Activated CD4-positive, alpha-beta memory T cell treated with anti-CD3 and anti-CD28 coated beads, Interleukin-2, amount 10 ng/mL, durations not matched to agents 7 days and 5 days (primary cell): ENCODE results near the gene C10orf53. TPM values are rescaled to one million over a fixed set of nuclear protein-coding genes. Genes with fewer than 3 reads are reported as not detected.

ENCODE experiments used
- CTCF ChIA-PET: fragments of 350-600 bp; sonication (Branson Sonifier 250); formaldehyde crosslinking; loops from one replicate; lab custom pipeline; 2021; ENCODE audit warnings: antibody characterized with exemption, inconsistent platforms; lab: Charles Lee
- POLR2A ChIA-PET: fragments of 350-600 bp; sonication (Branson Sonifier 250); formaldehyde crosslinking; loops from one replicate; lab custom pipeline; 2021; ENCODE audit warnings: antibody characterized with exemption; lab: Charles Lee
- DNase-seq: peaks from one replicate; pipeline ENCODE4 v3.0.0-alpha.2; 2020
- H3K27ac Mint-ChIP-seq: one replicate; pipeline ENCODE4 v1.8.0; 2021; ENCODE audit warnings: mild to moderate bottlenecking, mixed read lengths
- H3K27me3 Mint-ChIP-seq: one replicate; pipeline ENCODE4 v1.8.0; 2021; ENCODE audit warnings: mixed read lengths
- H3K36me3 Mint-ChIP-seq: one replicate; pipeline ENCODE4 v1.8.0; 2021; ENCODE audit warnings: low read depth, mixed read lengths
- H3K4me1 Mint-ChIP-seq: one replicate; pipeline ENCODE4 v1.8.0; 2021; ENCODE audit warnings: mixed read lengths
- H3K4me3 Mint-ChIP-seq: one replicate; pipeline ENCODE4 v1.8.0; 2021; ENCODE audit warnings: mild to moderate bottlenecking, mixed read lengths
- H3K9me3 Mint-ChIP-seq: one replicate; pipeline ENCODE4 v1.8.0; 2021; ENCODE audit warnings: mixed read lengths
- total RNA-seq, 2 experiments: library from RNA; stranded (reverse); gene quantifications; one replicate each; pipeline ENCODE4 v1.2.3, GENCODE V29; 2021

C10orf53 gene
- total RNA-seq, 2 experiments from 2014 or later = not detected

DNA sequence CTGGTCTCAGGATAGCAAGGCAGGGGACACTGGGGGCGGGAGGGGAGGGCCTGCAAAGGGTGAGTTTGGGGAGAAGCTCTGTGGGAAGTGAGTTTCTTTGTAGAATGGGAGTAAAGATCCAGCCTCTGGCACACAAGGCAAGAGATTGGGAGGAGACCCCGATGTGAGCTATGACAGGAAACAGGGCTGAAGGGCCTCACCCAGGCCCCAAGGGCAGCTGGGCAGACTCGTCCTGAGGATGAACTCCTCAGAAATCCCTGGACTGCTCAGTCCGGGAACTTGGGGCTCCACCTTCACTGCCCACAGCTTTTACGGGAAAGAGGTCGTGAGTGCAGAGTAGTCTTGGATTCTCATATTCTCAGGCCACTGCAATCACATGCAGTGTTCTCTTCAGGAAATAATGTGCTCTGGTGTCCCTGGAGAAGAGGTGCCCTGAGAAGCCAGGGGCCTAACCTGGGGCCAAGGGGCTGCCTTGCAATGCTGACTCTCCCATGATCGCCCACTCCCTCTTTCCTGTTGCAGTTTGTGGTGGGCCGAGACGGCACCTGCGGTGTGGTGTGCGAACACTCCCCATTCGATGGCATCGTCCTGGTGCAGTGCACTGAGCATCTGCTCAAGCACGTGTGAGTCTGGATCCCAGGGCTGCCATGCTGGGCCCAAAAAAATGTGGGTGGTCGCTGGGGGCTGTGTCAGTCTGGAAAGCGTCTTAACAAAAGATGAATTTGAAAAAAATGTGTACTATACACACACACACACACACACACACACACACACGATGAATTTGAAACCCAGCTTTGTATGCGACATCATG lies 31.3 kb upstream of the C10orf53 start:
- CTCF ChIA-PET = no interaction called here
- peaks cover 18% of the 10 kb centered on the region for H3K4me1 Mint-ChIP-seq
- H3K27me3 Mint-ChIP-seq = peaks cover 2% of the 10 kb centered on the region

DNA sequence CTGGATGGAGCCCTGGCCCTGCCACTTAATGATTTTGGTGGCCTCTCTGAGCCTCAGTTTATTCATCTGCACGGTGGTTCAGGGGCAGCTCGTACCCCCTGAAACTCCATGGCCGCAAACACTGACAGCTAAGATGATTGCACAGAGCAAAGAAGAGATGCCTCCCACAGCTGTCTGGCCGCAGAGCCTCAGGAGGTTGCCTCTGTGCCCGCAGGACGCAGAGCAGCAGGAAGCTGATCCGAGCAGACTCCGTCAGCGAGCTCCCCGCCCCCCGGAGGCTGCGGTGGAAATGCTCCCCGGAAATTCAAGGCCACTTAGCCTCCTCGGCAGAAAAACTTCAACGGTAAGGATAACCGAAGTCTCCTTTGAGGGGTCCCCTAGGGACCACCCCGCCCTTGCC lies 30.2 kb upstream of the C10orf53 start:
- H3K36me3 Mint-ChIP-seq = no peaks in the 10 kb centered on the region
- H3K4me3 Mint-ChIP-seq = no peak overlapping the region
- H3K27me3 Mint-ChIP-seq = peaks cover 2% of the 10 kb centered on the region
- H3K27ac Mint-ChIP-seq = no peak overlapping the region
- ChIA-PET CTCF (no interaction called here), POLR2A (interaction anchor here (1.4 kb wide), 1 partner anchor 13 kb away, joined by 3 read pairs; no protein-coding TSS in a partner anchor)
- H3K9me3 Mint-ChIP-seq = no peaks in the 10 kb centered on the region
- H3K4me1 Mint-ChIP-seq = peaks cover 18% of the 10 kb centered on the region
- peak; percentile 62 for DNase-seq

More for the DNA sequence above, 31.3 kb upstream of the C10orf53 start:
- no peak for DNase-seq
- Mint-ChIP-seq H3K27ac (no peak overlapping the region), H3K9me3 (no peaks in the 10 kb centered on the region), H3K4me3 (no peak overlapping the region), H3K36me3 (no peaks in the 10 kb centered on the region)
- POLR2A ChIA-PET = no interaction called here

DNA sequence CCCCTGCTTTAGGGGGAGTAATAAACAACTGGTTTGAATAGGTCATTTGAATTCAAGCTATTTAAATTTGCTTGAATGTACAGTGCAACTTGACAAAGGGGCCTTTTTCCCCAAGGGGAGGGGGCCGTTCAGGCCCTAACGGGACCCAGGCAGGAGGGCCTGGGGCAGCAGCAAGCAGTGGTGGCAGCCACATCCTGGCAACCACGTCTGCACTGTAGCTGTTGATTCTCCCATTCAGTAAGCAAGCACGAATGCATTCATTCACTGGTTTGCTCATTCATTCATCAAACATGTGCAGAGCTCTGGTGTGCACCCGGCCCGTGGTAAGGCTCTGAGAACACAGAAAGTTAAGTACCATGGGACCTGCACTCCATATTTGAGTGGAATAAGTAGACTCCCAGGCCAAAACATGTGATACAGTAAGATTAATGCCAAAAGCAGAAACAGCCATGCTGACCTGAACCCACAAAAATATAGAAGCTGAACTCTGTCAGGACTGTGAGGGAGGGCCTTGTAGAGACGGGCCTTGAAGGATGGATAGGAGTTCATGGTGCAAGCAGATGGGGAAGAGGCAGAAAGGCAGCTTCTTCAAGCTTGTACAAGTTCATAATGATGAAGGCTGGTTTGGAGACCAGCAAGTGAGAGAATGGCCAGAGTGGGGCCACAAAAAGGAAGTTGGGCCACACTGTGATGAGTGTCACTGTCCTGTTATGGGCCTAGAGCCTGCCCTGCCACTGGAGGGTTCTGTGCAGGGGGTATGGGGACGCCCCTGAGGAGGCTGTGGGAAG lies 29.3 kb upstream of the C10orf53 start:
- Mint-ChIP-seq H3K36me3 (no peaks in the 10 kb centered on the region), H3K4me3 (no peak overlapping the region), H3K4me1 (peaks cover 18% of the 10 kb centered on the region), H3K9me3 (no peaks in the 10 kb centered on the region), H3K27ac (no peak overlapping the region), H3K27me3 (peaks cover 2% of the 10 kb centered on the region)
- CTCF ChIA-PET = interaction anchor here (1.2 kb wide), 1 partner anchor 57 kb away, joined by 3 read pairs; no protein-coding TSS in a partner anchor
- peak; percentile 22 for DNase-seq
- POLR2A ChIA-PET = interaction anchor here (1.4 kb wide), 1 partner anchor 14 kb away, joined by 3 read pairs; no protein-coding TSS in a partner anchor

DNA sequence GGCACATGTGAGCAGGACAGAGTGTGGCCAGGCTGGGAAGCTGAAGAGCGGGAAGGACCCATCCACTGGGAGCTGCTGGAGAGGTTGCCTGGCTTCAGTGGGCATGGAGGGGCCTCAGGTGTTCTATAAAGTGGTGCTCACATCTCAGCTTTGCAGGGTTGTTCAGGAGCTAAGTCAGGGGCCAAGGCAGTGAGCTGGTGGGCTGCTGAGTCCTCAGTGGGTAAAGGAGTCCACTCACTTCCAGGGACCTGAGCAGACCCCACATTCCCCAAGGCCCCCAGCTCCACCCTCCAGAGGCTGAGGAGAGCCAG lies 28.8 kb upstream of the C10orf53 start:
- no peaks in the 10 kb centered on the region for H3K36me3 Mint-ChIP-seq
- POLR2A ChIA-PET = no interaction called here
- H3K4me3 Mint-ChIP-seq = no peak overlapping the region
- no peaks in the 10 kb centered on the region for H3K9me3 Mint-ChIP-seq
- H3K27me3 Mint-ChIP-seq = peaks cover 2% of the 10 kb centered on the region
- H3K27ac Mint-ChIP-seq = no peak overlapping the region
- peaks cover 18% of the 10 kb centered on the region for H3K4me1 Mint-ChIP-seq
- no peak for DNase-seq
- CTCF ChIA-PET = interaction anchor here (1.2 kb wide), 1 partner anchor 57 kb away, joined by 3 read pairs; no protein-coding TSS in a partner anchor

DNA sequence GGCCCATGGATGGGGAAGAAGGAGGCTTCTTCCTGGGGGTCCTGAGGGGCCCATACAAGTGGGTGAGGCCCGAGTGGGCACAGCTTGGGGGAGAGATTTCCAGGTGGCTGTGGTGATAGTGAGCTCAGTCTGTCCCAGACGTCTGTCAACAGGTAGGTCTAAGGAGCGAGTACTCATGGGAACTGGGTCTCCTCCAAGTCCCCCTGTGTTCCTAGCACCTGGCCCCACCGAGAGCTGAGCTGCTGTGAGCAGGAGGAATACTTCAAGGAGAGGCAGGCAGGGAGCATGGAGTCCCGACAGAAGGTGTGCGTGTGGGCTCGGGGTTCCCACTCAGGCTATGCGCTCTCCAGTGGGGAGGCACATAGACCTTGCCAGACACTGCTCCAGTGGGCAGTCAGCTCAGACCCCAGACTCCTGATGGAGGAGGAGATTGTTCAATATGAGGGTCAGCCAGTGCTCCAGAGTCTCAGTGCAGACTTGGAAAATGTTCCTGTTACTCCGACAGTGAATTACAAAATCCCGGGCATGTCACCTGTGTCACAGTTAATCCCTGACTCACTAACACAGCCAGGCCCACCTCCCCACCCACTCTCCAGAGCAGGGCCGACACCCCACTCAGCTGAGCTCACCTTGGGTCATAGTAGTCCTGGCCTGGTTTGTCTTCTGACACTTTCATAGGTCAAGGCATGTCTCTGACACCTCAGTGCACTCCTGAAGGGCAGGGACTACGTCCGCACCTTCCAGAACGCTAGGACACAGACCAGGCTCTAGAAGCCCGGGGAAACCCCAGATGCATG lies 28.2 kb upstream of the C10orf53 start:
- POLR2A ChIA-PET = no interaction called here
- no peak for DNase-seq
- CTCF ChIA-PET = no interaction called here
- no peak overlapping the region for H3K4me3 Mint-ChIP-seq
- peaks cover 2% of the 10 kb centered on the region for H3K27me3 Mint-ChIP-seq
- H3K9me3 Mint-ChIP-seq = no peaks in the 10 kb centered on the region
- no peak overlapping the region for H3K27ac Mint-ChIP-seq
- H3K4me1 Mint-ChIP-seq = peaks cover 18% of the 10 kb centered on the region
- no peaks in the 10 kb centered on the region for H3K36me3 Mint-ChIP-seq

DNA sequence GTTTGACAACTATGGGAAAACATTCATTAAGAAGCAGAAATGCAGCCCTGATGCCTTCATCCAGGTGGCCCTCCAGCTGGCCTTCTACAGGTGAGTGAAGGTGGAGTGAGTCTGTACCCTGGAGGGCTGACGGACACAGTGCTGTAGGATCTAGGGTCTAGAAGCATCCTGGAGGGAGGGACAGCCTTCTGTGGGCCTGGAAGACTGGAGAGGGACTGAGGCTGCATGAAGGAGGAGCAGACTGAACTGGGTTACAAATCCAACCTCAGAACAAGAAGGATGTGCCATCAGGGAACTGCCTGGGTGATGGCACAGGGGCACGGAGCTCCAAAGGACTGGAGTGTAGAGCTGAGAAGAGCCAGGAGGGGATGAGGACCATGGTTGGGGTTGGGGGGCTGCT lies 27.5 kb upstream of the C10orf53 start:
- Mint-ChIP-seq H3K27ac (no peak overlapping the region), H3K27me3 (peaks cover 4% of the 10 kb centered on the region), H3K4me3 (no peak overlapping the region), H3K4me1 (peaks cover 18% of the 10 kb centered on the region), H3K9me3 (no peaks in the 10 kb centered on the region), H3K36me3 (no peaks in the 10 kb centered on the region)
- POLR2A ChIA-PET = no interaction called here
- CTCF ChIA-PET = no interaction called here
- DNase-seq = no peak

DNA sequence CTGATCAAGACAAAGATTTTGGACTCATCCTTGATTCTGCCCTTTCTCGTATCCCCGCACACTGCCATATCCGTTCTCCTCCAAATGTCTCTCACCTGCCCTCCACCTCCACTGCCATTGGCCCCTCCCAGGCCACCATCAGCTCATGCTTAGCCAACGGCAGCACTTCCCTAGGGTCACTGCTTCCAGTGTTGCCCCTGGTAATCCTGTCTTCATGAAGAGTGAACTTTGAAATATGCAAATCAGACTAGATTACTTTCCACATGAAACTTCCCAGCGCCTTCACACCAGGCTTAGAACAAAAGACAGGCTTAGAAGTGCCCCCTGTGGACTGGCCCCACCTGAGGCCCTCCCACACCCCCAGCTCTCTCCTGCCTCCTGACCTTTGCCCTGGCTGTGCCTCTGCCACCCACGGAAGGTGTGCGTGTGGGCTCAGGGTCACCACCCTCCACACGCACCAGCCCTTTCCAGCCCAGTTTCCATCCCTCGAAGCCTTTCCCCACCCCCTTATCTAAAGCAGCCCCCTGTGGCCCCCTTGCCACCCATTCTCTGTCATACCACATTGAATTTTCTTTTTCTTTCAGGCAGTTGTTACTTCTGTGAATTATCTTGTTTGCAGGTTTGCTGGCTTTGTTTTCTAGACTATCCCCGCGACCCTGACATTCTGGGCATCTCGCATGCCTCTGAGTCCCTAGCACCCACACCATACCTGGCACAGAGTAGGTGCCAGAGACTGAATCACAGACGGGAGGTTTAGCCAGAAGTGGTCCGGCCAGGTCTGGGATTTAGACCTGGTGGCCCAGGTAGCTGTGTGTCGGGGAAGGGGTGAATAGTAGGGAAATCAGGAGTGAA lies 26.8 kb upstream of the C10orf53 start:
- Mint-ChIP-seq H3K4me1 (peaks cover 18% of the 10 kb centered on the region), H3K4me3 (no peak overlapping the region), H3K36me3 (no peaks in the 10 kb centered on the region), H3K9me3 (no peaks in the 10 kb centered on the region), H3K27ac (no peak overlapping the region), H3K27me3 (peaks cover 3% of the 10 kb centered on the region)
- ChIA-PET CTCF (no interaction called here), POLR2A (no interaction called here)
- no peak for DNase-seq

DNA sequence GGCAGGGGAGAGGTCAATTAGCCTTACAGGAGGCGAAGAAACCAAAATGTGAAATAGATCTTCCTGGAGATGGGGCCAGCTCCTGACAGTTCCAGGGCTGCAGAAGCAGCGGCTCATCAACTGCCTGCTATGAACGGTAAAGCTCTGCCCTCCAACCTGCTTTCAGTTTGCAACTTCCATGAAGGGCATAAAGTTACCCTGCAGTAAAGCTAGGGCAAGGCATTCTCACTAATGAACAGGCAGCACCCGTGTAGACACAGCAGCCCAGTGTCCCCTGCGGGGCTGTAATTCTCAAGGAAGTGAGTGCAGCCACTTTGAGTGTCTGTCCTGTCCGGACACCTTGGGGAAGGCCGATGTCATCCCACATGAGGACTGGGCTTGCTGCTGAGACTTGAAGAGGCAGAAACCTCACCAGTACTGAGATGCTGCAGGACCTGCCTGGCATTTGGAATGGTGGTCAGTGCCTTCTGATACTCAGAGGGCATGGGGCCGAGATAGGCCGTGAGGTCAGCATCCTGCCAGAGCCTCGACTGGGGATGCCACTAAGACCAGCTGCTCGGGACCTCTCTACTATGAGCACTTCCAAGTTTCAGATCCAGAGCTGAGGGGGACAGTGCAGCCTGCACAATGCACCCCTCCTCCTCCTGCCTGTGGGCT lies 26.1 kb upstream of the C10orf53 start:
- no peaks in the 10 kb centered on the region for H3K36me3 Mint-ChIP-seq
- DNase-seq = no peak
- CTCF ChIA-PET = no interaction called here
- peaks cover 18% of the 10 kb centered on the region for H3K4me1 Mint-ChIP-seq
- H3K9me3 Mint-ChIP-seq = no peaks in the 10 kb centered on the region
- H3K27me3 Mint-ChIP-seq = peaks cover 2% of the 10 kb centered on the region
- H3K27ac Mint-ChIP-seq = no peak overlapping the region
- H3K4me3 Mint-ChIP-seq = no peak overlapping the region
- POLR2A ChIA-PET = no interaction called here

DNA sequence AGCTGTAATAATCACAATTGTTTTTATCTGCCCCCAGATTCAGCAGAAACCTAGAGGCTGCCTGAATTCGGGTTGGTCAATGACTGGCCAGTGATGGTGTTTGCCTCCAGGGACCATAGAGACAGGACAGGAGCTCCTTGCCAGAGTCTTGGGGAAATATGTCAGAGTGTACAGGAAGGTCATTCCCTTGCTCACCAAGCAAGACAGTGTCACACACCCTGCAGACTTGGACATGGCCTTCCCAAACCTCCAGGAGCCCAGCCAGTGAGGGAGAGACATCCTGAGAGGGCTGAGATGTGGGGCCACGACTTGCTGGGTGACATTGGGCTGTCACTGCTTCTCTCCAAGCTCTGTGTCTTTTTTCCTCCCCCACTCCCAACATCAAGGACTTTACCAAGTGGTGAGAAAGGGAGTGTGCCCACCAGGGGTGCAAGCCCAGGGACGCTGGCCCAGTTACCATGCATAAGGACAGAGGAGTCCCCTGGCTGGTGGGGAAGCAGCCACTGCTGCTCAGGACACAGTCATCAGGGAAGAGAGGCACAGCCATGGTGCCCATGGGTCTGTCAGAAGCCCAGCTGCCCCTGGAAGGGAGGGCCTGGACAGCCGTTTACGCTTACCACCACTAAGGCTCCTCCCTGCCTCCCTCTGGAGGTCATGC lies 25.3 kb upstream of the C10orf53 start:
- Mint-ChIP-seq H3K27me3 (peaks cover 2% of the 10 kb centered on the region), H3K4me1 (peaks cover 12% of the 10 kb centered on the region), H3K27ac (no peak overlapping the region), H3K4me3 (no peak overlapping the region), H3K36me3 (no peaks in the 10 kb centered on the region), H3K9me3 (peaks cover 4% of the 10 kb centered on the region)
- ChIA-PET POLR2A (no interaction called here), CTCF (interaction anchor here (1.4 kb wide), 1 partner anchor 59 kb away, joined by 3 read pairs; no protein-coding TSS in a partner anchor)
- DNase-seq = no peak

DNA sequence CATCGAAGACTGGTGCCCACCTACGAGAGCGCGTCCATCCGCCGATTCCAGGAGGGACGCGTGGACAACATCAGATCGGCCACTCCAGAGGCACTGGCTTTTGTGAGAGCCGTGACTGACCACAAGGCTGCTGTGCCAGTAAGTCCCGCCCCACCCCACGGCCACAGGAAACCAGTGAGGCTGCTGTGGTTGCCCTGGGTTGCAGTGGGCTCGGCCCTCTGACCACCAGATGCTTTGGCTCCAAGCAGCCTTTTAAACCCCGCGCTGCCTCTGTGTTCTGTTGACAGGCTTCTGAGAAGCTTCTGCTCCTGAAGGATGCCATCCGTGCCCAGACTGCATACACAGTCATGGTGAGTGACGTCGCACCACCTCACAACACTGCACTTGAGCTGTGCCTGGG lies 24.4 kb upstream of the C10orf53 start:
- Mint-ChIP-seq H3K27me3 (peaks cover 2% of the 10 kb centered on the region), H3K4me1 (peaks cover 2% of the 10 kb centered on the region), H3K9me3 (peaks cover 6% of the 10 kb centered on the region), H3K36me3 (no peaks in the 10 kb centered on the region), H3K4me3 (no peak overlapping the region), H3K27ac (no peak overlapping the region)
- DNase-seq = no peak
- ChIA-PET CTCF (interaction anchor here (1.4 kb wide), 1 partner anchor 60 kb away, joined by 3 read pairs; no protein-coding TSS in a partner anchor), POLR2A (no interaction called here)

DNA sequence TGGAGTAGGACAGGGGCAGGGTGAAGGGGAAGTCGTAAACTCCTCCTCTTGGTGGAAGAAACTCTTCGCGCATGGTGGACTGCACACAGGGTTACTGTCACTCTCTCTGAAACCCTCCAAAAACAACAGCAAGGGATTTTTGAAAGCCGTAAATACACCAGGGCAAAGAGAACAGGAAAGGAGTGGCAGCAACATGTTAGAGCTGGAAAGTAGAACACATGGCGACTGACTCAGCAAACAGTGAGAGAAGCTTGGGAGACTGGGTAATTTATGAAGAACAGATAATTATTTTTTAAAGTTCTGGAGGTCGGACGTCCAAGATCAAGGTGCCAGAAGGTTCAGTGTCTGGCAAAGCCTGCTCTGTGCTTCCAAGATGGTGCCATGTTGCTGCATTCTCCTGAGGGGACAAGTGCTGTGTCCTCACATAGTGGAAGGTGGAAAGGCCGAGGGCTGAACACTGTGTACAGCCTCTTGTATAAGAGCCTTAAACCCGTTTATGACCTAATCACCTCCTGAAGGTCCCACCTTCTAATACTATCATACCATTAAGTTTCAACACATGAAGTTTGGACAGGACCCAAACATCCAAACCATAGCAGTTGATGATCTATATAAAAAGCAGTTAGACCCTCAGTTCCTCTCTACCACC lies 22.5 kb upstream of the C10orf53 start:
- ChIA-PET CTCF (no interaction called here), POLR2A (no interaction called here)
- Mint-ChIP-seq H3K36me3 (no peaks in the 10 kb centered on the region), H3K27ac (no peak overlapping the region), H3K4me3 (no peak overlapping the region), H3K27me3 (peaks cover 2% of the 10 kb centered on the region), H3K4me1 (no peaks in the 10 kb centered on the region), H3K9me3 (peaks cover 6% of the 10 kb centered on the region)
- DNase-seq = no peak
